Kidney capillary endothelial cell (primary cell): ENCODE data around the gene NDUFS6.

Experiments used
- DNase-seq: peaks from one replicate; pipeline ENCODE4 v3.0.0-alpha.2; 2018; ENCODE audit warnings: low spot score

The NDUFS6 gene

GRCh38 chr5:1853531-1853930, 52.3 kb downstream of the NDUFS6 start:
- DNase-seq, result no peak

GRCh38 chr5:1855075-1855474, 53.9 kb downstream of the NDUFS6 start:
- no peak for DNase-seq

GRCh38 chr5:1855596-1855995, 54.4 kb downstream of the NDUFS6 start:
- DNase-seq, result no peak

GRCh38 chr5:1856596-1857255, 55.5 kb downstream of the NDUFS6 start:
- no peak for DNase-seq

GRCh38 chr5:1857256-1857600, 56.0 kb downstream of the NDUFS6 start:
- DNase-seq, result no peak

GRCh38 chr5:1858436-1858835, 57.2 kb downstream of the NDUFS6 start:
- DNase-seq, result no peak

- DNase-seq, result no peak
These were observed 57.9 kb downstream of the NDUFS6 start for GRCh38 chr5:1859099-1859498.

GRCh38 chr5:1860021-1860610, 58.9 kb downstream of the NDUFS6 start:
- DNase-seq, result no peak

GRCh38 chr5:1860949-1861348, 59.7 kb downstream of the NDUFS6 start:
- no peak for DNase-seq

GRCh38 chr5:1864896-1865440, 63.8 kb downstream of the NDUFS6 start:
- no peak for DNase-seq

DNA sequence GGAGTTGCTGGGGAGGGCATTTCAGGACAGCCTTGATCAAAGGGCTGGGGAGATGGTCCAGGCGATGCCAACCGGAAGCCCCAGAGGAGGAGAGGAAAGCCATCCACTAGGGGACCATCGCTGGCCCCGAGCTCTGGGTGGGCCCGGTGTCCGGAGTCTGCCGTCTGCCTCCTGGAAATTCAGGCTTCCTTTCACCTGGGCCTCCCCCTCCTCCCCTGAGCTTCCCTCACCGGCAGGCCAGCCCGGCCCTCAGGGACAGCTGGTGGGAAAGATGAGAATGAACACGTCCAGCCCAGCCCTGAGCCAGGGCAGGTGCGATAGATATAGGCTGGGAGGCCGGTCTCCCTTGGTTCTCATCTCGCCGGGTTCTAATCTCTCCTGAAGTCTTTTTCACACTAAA, 64.3 kb downstream of the NDUFS6 start:
- DNase-seq, result no peak
